CD4-positive, alpha-beta T cell treated with Interferon alpha-2 for 1 hour (primary cell): Measurements from ENCODE around the gene SPACDR.
A peak's percentile ranks its signal among the peaks of the same experiment; 100 is the strongest.
"Not testable (repeated sequence)": the region's sequence is repeated elsewhere in the genome, so short reads cannot be mapped to it uniquely, and the experiment has no call there.

Experiments
- DNase-seq, 2 donors: peaks; one replicate each; pipeline ENCODE4 v3.0.0-alpha.2; 2020 to 2022

Gene SPACDR, protein sequence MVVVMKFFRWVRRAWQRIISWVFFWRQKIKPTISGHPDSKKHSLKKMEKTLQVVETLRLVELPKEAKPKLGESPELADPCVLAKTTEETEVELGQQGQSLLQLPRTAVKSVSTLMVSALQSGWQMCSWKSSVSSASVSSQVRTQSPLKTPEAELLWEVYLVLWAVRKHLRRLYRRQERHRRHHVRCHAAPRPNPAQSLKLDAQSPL

DNA sequence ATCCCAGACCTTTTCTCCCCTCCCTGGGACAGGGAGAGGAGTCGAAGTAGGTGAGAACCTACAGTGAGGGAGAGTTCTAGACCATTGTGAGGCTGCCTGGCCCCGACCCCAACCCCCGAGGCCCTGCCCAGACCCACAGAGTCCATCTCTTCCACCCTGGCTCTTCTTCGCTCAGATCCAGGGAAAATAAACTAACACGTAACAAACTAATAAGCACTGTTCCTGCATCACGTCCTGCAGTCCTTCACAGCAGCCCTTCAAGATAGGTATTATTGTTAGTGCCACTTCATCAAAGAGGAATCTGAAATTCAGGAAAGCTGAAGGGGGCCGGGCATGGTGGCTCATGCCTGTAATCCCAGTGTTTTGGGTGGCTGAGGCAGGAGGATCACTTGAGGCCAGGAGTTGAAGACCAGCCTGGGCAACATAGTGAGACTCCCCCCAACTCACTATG is at the start of gene SPACDR:
Gene SPACDR, minus strand, starts transcription at position 51 of the 451 bp plus-strand sequence. CDS start 235 bp downstream, outside the sequence.
- no peak for DNase-seq

DNA sequence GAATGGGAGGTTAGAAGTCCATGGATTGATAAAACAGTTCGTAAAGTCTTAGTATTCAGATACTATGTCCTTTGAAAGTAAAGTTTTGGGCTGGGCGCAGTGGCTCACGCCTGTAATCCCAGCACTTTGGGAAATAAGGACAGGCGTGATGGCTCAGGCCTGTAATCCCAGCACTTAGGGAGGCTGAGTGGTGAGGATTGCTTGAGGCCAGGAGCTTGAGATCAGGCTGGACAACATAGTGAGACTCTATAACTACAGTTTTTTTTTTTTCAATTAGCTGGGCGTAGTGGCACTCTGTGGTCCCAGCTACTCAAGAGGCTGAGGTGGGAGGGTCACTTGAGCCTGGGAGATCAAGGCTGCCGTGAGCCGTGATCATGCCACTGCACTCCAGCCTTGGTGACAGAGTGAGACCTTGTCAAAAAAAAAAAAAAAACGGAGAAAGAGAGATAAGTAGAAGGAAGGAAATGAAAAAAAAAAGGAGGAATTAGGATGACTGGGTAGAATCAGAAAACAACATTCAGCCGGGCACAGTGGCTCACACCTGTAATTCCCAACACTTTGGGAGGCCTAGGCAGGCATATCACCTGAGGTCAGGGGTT is 49.3 kb upstream of the SPACDR start:
- no peak for DNase-seq

DNA sequence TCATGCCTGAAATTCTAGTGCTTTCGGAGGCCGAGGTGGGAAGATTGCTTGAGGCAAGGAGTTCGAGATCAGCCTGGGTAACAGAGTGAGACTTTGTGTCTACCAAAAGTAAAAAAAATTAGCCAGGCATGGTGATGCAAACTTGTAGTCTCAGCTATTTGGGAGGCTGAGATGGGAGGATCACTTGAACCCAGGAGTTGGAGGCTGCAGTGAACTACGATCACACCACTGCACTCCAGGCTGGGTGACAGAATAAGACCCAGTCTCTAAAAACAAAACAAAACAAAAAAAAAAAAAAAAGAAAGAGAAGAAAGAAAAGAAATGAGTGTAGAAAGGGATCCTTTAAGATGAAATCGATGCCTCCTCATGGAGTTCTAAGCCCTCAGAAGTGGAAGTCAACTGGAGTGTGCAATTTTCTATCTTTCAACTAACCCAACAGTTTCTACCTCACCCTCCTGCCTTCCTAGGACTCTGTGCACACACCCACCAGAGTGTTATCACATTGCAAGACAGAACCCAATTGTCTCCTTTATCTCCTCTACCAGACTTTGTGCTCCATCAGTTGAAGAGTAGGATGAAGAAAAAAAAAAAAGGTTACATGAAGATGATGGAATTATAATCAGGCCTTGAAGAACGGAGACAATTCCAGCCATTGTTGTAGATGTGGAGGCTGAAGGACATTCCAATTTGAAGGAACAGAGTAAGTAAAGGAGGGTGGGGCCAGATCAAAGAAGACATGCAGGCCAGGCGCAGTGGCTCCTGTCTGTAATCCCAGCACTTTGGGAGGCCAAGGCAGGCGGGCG is 46.6 kb upstream of the SPACDR start:
- DNase-seq, result no peak

DNA sequence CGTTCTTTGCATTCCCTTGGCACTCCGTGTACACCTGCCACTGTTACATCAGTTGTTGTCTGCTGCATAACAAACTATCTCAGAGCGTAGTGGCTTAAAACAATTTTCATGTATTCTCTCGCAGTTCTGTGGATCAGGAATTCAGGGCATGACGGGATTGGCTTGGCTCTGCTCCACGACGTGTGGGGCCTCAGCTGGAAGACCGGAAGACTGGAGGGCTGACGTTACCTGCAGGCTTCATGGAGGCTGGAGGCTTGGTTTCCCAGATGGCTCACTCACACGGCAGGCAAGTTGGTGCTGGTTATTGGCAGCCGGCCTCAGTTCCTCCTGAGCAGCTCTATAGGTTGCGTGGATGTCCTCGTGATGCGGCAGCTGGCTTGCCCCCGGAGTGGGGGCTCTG is 45.2 kb upstream of the SPACDR start:
- DNase-seq, result no peak

DNA sequence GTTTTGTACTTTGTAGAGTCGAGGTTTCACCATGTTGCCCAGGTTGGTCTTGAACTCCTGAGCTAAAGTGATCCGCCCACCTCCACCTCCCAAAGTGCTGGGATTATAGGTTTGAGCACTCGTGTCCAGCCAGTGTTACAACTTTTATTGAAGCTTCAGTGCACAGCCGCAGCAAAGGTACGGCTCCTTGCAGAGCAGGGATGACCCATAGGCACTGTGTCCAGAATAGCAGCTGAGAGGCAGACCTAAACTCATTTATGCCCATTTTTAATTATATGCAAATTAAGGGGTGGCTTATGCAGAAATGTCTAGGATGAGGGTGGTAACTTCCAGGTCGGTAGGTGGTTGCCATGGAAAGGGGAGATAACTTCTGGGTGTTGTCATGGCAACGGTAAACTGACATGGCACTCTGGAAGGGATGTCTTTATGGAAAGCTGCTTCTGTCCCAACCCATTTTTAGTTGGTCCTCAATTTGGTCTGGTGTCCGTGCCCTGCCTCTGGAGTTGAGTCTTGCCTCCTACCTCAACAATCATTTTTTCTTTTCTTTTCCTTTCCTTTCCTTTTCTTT is 42.4 kb upstream of the SPACDR start:
- no peak for DNase-seq

DNA sequence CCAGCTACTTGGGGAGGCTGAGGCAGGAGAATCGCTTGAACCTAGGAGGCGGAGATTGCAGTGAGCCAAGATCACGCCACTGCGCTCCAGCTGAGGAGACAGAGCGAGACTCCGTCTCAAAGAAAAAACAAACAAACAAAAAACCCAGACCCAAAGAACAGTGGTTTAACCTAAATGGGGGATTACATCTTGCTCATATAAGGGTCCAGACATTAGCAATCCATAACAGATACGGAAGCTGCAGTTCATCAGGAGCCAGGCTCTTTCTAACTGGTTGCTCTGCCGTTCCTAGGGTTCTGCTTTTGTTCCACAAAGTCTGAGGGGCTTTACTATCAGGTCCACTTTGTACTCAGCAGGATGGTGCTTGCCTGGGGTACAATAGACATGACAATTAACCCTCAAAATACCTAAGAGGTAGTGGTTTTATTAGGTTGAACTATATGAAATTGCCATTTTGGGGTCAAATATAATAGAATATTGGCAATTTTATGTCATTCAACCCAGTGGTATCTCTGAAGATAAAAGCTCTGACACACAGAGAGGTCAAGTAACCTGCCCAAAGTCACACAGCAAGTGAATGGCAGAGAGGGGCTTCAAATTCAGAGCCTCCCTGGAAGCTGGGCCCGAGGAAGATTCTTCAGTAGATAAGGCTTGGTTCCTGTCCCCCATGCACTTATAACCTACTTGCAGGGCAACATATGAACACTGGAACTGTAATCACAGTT is 41.0 kb upstream of the SPACDR start:
- no peak for DNase-seq

DNA sequence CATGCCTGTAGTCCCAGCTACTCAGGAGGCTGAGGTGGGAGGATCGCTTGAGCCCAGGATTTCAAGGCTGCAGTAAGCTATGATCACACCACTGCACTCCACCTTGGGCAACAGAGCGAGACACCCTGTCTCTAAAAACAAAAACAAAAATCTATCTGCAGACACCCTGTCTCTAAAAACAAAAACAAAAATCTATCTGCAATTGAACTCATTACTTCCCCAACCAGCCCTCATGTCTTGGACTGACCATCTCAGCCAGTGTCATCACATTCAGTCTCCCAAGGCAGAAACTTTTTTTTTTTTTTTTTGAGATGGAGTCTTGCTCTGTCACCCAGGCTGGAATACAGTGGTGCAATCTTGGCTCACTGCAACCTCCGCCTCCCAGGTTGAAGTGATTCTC is 40.0 kb upstream of the SPACDR start:
- DNase-seq, result not testable (repeated sequence)

DNA sequence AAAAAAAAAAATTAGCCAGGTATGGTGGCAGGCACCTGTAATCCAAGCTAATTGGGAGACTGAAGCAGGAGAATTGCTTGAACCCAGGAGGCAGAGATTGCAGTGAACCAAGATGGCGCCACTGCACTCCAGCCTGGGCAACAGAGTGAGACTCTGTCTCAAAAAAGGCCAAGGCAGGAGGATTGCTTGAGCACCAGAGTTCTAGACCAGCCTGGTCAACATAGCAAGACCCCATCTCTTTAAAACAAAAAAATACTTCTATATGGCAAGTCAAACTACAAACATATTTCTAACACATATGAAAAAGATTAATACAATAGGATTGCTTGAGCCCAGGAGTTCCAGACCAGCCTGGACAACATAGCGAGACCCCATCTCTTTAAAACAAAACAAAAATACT is 36.7 kb upstream of the SPACDR start:
- not testable (repeated sequence) for DNase-seq

DNA sequence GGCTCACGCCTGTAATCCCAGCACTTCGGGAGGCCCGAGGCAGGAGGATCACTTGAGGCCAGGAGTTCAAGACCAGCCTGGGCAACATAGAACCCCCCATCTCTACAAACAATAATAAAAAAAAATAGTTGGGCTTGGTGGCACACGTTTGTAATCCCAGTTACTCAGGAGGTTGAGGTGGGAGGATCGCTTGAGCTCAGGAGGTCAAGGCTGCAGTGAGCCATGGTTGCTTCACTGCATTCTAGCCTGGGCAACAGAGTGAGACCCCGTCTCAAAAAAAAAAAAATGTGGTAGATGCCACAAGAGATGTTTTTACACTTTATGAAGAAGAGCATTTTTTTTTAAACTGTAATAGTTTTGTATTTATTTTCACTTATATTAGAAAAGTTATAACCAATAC is 32.4 kb upstream of the SPACDR start:
- DNase-seq, result no peak

DNA sequence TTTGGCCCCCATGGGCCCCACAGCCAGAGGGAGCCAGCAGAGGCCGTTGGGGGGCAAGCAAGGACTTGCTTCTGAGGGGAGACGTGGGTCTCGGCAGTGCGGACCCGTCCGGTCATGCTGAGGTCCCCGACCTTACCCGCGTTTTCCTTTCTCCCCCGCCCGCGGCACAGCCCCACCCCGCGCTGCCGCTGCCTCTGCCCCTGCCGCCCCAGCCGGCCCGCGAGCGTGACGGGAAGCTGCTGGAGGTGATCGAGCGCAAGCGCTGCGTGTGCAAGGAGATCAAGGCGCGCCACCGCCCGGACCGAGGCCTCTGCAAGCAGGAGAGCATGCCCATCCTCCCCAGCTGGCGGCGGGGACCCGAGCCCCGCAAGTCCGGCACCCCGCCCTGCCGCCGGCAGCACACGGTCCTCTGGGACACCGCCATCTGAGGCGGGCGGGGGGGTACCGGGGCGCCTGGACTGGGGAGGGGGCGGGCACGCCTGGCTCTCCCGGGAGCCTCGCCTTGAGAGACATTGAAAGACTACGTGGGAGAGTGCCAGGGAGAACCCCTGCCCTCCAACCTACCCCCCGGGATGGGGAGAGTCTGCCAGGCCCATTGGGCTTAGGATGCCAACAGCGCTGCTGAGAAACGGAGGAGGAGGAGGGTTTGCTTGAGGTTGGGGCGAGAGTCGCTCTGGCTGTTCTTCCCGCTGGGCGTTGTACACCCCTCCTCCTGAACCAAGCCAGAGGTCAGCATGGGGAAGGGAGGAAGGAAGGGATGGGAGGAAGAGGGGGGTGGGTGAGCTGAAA is 29.6 kb upstream of the SPACDR start:
- DNase-seq, result peak; percentile 28 to 56

DNA sequence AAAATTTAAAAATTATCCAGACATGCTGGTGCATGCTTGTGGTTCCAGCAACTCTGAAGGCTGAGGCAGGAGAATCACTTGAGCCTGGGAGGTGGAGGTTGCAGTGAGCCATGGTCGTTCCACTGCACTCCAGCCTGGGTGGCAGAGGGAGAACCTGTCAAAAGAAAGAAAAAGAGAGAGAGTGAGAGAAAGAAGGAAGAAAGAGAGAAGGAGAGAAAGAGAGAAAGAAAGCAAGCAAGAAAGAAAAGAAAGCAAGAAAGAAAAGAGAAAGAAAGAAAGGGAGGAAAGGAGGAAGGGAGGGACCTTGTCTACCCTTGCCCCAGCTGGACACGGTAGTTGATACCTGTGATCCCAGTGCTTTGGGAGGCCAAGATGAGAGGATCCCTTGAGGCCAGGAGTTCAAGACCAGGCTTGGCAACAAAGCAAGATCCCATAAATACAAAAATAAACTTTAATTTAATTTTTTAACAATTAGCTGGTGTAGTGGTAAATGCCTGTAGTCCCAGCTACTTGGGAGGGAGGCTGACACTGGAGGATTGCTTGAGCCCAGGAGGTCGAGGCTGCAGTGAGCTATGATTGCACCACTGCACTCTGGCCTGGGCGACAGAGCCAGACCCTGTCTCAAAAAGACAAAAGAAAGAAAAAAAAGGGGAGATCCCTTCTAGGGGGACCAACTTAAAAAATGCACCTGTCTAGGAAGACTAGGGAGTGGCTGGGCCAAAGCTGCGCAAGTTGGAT is 28.8 kb upstream of the SPACDR start:
- DNase-seq, result no peak

DNA sequence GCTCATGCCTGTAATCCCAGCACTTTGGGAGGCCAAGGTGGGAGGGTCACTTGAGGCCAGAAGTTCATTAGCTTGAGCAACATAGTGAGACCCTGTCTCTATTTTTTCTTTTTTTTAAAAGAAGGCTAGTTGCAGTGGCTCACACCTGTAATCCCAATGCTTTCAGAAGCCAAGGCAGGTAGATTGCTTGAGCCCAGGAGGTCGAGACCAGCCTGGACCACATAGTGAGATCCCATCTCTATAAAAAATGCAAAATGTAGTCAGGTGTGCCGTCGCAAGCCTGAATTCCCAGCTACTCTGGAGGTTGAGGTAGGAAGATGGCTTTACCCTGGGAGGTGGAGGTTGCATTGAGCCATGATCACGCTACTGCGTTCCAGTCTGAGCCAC is 27.1 kb upstream of the SPACDR start:
- DNase-seq, result no peak

DNA sequence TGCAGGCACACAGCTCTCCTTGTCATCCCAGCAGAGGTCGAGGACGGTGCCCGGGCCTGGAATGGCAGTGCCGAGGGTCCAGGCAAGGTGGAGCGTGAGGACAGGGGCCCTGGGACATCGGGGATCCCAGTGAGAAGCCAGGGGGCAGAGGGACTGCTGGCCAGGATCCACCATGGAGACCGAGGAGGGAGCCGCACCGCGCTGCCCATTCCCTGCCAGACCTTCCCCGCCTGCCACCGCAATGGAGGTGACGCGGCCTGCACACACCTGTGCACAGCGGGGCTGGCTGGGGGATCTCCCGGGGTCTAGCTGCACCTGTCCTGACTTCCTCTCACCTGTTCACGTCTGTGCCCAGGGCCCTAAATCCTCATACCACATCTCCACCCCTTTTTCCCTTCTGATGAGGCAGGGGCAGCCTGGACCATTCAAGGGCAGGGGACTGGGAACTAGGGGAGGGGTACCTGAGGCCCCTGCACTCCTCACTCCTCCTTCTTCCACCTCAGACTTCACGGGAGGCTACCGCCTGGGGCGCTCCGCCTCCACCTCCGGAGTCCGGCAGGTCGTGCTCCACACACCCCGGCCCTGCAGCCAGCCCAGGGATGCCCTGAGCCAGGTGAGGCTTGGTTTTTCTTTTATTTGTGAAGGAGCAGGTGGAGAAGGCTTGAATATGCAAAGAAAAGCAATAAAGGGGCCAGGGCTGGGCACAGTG is 26.6 kb upstream of the SPACDR start:
- DNase-seq, result no peak

DNA sequence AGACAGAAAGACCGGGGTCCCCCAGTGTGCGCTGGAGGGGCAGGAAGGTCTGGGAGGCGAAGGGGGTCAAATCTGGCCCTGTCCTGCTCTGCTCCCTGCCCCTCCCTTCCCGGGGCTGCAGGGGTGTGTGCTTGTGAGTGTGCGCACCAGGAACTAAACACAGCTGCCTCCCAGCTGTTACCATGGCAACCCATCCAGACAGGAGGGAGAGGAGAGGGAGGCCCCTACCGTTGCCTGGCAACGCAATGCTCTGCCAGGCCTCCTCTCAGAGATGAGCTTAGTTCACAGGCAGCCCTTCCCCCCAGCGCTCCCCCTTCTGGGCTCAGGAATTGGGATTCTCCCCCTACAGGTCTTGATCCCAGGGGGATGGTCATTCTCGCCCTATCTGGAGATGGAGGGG is 25.8 kb upstream of the SPACDR start:
- DNase-seq, result peak; percentile 40 to 52

DNA sequence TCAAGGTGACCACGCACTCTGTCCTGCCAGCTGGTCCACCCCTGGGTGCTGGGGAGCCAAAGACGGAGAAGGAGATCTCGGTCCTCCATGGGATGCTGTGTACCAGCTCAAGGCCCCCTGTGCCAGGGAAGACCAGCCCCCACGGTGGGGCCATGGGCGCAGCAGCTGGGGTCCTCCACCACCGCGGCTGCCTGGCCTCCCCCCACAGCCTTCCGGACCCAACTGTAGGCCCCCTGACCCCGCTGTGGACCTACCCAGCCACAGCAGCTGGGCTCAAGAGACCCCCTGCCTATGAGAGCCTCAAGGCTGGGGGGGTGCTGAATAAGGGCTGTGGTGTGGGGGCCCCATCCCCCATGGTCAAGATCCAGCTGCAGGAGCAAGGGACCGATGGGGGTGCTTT is 25.1 kb upstream of the SPACDR start:
- DNase-seq, result no peak

DNA sequence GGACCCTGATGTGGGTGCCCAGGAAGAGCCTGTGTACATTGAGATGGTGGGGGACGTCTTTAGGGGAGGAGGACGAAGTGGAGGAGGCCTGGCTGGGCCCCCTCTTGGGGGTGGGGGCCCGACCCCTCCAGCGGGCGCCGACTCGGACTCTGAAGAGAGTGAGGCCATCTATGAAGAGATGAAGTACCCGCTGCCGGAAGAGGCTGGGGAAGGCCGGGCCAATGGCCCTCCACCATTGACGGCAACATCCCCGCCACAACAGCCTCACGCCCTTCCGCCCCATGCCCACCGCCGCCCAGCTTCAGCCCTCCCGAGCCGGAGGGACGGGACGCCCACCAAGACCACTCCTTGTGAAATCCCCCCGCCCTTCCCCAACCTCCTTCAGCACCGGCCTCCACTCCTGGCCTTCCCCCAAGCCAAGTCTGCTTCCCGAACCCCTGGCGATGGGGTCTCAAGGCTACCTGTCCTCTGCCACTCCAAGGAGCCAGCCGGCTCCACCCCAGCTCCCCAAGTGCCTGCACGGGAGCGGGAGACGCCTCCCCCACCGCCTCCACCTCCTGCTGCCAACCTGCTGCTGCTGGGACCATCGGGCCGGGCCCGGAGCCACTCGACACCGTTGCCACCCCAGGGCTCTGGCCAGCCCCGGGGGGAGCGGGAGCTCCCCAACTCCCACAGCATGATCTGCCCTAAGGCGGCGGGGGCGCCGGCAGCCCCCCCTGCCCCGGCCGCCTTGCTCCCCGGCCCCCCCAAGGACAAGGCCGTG is 24.5 kb upstream of the SPACDR start:
- no peak for DNase-seq

DNA sequence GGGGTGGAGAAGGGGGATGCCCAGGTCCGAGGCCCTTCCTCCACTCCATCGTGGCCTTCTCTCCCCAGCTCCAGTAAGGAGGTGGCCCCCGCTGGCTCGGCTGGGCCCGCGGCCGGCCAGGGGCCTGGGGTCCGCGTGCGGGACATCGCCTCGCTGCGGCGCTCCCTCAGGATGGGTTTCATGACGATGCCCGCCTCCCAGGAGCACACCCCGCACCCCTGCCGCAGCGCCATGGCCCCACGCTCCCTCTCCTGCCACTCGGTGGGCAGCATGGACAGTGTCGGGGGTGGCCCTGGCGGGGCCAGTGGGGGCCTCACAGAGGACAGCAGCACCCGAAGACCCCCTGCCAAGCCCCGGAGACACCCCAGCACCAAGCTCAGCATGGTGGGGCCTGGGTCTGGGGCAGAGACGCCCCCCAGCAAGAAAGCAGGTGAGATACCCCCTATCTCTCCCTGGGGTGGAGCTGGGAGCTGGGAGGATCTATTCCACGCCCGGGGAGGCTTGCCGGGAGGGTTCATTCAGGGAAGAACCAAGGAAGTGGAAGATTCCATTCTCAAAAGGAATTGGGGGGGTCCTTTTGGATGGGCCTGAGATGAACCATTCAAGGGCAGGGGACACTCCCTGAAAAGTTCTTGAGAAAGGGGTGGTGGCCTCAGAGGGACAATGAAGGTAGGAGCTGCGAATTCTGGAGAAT is 22.8 kb upstream of the SPACDR start:
- DNase-seq, result no peak

DNA sequence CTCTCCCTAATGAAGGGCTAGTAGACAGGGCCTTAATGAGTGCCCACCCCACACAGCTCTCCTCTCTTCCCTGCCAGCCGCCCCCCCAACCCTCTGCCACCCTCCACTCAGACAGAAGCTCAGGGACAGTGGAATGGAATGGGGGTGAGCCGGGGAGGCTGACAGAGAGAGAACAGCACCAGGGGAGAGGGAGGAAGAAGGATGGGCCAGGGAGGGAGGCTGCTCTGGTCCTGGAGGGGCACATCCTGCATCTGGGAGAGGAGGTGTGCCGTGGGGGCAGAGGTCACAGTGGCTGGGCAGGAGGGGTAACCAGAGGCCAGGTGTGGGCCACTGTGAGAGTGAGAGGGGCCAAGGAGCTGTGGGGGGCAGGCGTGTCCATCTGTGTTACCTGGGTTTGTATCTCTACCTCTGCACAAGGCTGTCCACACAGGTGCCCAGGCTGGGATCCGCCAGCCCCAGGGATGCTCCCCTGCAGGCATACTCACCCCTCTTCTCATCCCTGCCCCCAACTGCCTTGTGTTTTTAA is 22.1 kb upstream of the SPACDR start:
- DNase-seq, result no peak

DNA sequence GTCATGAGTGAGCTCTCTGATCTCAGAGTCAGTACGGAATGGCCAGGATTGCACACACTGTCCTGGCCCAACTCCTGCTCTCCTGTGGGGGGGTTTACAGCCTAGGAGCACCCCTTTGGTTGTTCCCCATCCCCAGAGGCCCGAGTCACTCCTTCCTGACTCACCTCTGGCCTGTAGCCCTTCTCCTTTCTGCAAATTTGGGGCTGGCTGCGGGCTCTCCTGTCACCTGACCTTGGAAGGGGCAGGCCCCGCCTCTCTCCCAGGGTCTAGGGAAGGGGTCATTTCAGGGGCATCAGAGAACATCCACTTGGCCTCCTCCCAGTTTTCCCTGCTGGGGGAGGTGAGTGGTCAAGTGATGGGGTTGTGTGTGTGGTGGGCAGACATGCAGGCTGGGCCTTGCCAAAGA is 21.4 kb upstream of the SPACDR start:
- DNase-seq, result no peak
